C4-2B (cell line): Measurements from ENCODE around the gene RAB8A.
"Not testable (repeated sequence)": the region's sequence is repeated elsewhere in the genome, so short reads cannot be mapped to it uniquely, and the experiment has no call there.

Source experiments
- H3K27ac ChIP-seq: fragments of 450-650 bp; 2 replicates; pipeline ENCODE4 v1.5.1; 2017
- ZFX ChIP-seq: fragments of 450-650 bp; IDR thresholded peaks from 2 replicates; pipeline ENCODE4 v1.6.1; 2017
- TF ChIP-seq, protein P1 (sequence below): fragments of 450-650 bp; conservative IDR thresholded peaks from 2 replicates; pipeline ENCODE4 v1.5.1; 2017; ENCODE audit warnings: mild to moderate bottlenecking

The RAB8A gene

DNA sequence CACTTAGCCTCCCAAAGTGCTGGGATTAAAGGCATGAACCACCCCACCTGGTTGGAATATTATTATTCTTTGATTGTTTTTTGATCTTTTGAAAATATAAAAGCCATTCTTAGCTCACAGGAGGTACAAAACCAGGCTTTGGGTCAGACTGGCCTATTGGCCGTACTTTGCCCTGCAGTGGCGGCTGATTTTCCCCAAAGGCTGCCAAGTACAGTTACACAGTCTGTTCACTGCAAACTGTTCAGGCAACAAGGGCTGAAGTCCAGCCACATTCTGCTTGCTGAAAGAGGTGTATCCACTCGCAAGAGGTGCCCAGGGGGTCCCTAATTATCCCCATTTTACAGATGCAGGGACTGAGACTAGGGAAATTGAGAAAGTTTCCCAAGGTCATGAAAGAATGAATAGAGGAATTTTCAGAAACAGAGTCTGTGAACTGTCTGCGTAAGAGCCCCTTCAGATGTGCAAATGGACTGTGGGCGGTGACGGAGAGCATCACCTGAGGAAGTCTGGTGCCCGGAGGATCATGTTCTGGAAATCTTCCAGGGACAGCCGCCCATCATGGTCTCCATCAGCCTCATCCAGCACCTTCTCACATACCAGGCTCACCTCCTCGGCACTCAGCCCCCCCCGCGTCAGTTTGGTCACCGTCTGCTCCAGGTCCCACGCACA is 52.7 kb downstream of the RAB8A start:
- no peak overlapping the region for H3K27ac ChIP-seq
- TF ChIP-seq, protein P1, sequence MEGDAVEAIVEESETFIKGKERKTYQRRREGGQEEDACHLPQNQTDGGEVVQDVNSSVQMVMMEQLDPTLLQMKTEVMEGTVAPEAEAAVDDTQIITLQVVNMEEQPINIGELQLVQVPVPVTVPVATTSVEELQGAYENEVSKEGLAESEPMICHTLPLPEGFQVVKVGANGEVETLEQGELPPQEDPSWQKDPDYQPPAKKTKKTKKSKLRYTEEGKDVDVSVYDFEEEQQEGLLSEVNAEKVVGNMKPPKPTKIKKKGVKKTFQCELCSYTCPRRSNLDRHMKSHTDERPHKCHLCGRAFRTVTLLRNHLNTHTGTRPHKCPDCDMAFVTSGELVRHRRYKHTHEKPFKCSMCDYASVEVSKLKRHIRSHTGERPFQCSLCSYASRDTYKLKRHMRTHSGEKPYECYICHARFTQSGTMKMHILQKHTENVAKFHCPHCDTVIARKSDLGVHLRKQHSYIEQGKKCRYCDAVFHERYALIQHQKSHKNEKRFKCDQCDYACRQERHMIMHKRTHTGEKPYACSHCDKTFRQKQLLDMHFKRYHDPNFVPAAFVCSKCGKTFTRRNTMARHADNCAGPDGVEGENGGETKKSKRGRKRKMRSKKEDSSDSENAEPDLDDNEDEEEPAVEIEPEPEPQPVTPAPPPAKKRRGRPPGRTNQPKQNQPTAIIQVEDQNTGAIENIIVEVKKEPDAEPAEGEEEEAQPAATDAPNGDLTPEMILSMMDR, result no peak
- TF ChIP-seq ZFX, result no peak

DNA sequence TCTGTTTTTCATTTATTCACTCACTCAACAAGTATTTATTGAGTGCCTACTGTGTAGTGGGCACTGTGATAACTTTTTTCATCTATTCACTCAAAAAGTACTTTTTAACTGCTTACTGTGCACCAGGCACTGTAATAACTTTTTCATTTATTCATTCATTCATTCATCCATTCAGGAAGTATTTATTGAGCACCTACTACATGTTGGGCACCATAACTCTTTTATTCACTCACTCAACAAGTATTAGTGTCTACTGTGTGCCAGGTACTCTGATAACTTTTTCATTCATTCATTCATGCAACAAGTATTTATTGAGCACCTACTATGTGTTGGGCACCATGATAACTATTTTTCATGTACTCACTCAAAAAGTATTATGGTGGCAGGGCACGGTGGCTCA is 54.7 kb downstream of the RAB8A start:
- no peak overlapping the region for H3K27ac ChIP-seq
- TF ChIP-seq, protein P1, result no peak
- TF ChIP-seq ZFX, result no peak

DNA sequence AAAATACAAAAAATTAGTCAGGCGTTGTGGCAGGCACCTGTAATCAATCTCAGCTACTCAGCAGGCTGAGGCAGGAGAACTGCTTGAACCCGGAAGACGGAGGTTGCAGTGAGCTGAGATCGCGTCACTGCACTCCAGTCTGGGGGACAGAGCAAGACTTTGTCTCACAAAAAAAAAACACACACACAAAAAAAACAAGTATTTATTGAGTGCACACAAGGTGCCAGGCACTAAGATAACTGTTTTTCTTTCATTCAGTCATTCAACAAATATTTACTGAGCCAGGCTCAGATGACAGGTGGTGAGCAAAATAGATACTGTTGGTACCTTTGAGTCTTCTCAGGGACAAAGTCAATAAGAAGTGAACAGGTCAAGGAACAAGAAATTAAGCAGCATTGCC is 55.4 kb downstream of the RAB8A start:
- no peak for TF ChIP-seq ZFX
- TF ChIP-seq, protein P1, result no peak
- H3K27ac ChIP-seq, result no peak overlapping the region

DNA sequence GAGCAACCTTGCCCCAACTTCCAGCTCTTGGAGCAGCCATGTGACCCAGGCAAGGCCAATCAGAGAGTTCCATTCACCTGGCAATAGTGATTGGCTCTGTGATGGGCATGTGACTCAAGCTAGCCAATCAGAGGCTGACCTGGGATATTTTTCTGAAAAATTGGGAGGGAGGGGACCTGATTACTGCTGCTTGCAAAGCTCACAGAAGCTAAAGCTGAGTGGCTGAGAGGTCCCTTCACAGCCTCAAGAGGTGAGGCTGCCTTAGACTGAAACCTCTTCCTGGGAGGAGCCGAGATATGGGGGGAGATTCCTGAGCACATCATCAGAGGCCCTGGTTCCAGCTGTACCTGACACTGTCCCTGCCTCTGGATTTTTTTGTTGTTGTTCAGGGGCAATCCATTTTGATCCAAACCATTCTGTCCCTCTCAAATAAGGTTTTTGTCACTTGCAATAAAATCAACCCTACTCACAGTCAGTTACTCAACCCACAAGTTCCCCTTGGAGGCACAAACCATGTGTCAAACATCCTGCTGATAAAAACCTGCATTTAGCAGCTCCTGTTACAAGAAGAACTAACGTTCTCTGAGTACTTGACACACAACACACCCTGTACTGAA is 56.9 kb downstream of the RAB8A start:
- H3K27ac ChIP-seq, result no peak overlapping the region
- TF ChIP-seq, protein P1, result no peak
- TF ChIP-seq ZFX, result no peak

- no peak for TF ChIP-seq ZFX
- TF ChIP-seq, protein P1, result no peak
Measured at GRCh38 chr19:16170134-16170533, 58.4 kb downstream of the RAB8A start.

DNA sequence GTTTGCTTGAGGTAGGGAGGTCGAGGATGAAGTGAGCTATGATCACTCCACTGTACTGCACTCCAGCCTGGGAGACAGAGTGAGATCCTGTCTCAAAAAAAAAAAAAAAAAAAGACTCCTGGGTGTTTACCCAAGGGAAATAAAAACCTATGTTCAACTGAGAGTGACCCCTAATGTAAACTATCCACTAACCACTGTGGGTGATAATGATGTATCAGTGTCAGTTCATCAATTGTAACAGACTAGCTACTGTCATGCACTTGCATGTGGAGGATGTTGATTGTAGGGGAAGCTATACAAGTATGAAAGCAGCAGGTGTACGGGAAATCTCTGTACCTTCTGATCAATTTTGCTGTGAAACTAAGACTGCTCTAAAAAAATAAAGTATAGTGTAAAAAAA is 64.3 kb downstream of the RAB8A start:
- H3K27ac ChIP-seq, result no peak overlapping the region
- TF ChIP-seq, protein P1, result no peak
- no peak for TF ChIP-seq ZFX

More at GRCh38 chr19:16170134-16170533, 58.4 kb downstream of the RAB8A start:
- no peak overlapping the region for H3K27ac ChIP-seq

GRCh38 chr19:16178866-16179265 is 67.2 kb downstream of the RAB8A start:
- H3K27ac ChIP-seq, result not testable (repeated sequence)

- no peak for TF ChIP-seq ZFX
- TF ChIP-seq, protein P1, result no peak
- no peak overlapping the region for H3K27ac ChIP-seq
Measured at GRCh38 chr19:16180611-16181010, 68.9 kb downstream of the RAB8A start.
